ENCODE measurements around the gene LINC01488. TPM values are rescaled to one million over a fixed set of nuclear protein-coding genes. Genes with fewer than 3 reads are reported as not detected.
A peak's percentile ranks its signal among the peaks of the same experiment; 100 is the strongest.

The LINC01488 gene
- polyA plus RNA-seq, 6 donors from 2014 or later = not detected

DNA sequence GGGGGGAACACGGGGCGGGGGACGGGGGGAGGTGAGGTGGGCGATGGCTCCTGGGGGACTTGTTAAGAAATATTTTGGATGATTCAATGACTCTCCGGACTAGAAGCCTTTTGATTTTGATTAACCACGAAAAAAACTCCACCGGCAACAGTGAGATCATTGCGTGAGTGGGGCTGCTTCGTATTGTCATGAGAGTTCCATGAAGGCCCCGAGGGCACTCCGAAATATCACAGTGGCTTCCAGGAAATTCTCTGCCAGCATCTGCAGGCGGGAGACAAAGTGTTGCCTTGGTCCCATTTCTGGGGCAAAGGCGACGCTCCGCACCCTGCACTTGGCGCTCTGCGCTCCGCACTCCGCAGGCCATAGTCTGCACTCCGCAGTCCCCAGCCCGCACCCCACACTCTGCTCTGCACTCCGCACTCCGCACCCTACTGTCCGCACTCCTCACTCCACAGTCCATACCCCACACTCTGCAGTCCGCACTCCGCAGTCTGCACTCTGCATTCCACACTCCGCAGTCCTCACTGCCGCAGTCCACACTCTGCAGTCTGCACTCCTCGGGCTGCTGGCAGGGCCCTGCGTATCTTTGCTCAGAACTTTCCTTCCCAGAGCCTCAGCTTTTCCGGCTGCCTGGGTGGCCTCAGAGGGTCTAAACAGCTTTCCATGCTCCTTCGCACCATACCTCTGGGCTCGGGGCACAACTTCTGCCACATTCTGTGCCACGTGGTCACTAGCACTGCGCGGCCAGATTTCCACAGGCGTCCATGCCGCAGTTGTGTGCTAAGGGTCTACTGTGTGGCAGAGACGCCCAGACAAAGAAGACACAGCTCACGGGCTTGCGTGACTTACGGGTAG, 61.1 kb downstream of the LINC01488 start:
- Mint-ChIP-seq H3K4me1 (peaks cover 20 to 21% (median 20%) of the 10 kb centered on the region in 3 donors), H3K4me3 (peak overlapping the region in 3 of 8 donors; percentile 42 to 76 (median 49)), H3K27me3 (peaks cover 5 to 43% (median 36%) of the 10 kb centered on the region in 3 donors), H3K27ac (peak overlapping the region in 2 of 6 donors; percentile 30 to 68), H3K9me3 (no peaks in the 10 kb centered on the region), H3K36me3 (peaks cover 0 to 6% of the 10 kb centered on the region in 2 donors)
- no peak for ATAC-seq (ENCODE audit: low read depth in 2 of 2)
- DNase-seq = no peak

Other genes starting within 250 kb of the LINC01488 start
- under 1 TPM in 1 of 6 donors, not detected in 5; 0.25 TPM for gene MYEOV, start 187.5 kb upstream of the LINC01488 start, polyA plus RNA-seq (ENCODE audit: low read depth in 6 of 6)
- gene CCND1, start 159.5 kb downstream of the LINC01488 start, polyA plus RNA-seq (ENCODE audit: low read depth in 6 of 6) = 1 to 10 TPM in 5 of 6 donors, not detected in 1; 1.6 to 7.7 (median 4.5) TPM
- 10 to 100 TPM; 15.9 to 26.9 (median 16.8) TPM for gene LTO1, start 193.7 kb downstream of the LINC01488 start, polyA plus RNA-seq (ENCODE audit: low read depth in 6 of 6)
- gene FGF19, start 222.4 kb downstream of the LINC01488 start, polyA plus RNA-seq (ENCODE audit: low read depth in 6 of 6) = not detected